HG03175 (cell line): ENCODE results near the gene STEAP3.

ENCODE experiments used
- ATAC-seq: cut with Tn5 transposase; IDR thresholded peaks from one replicate; pipeline ENCODE4 v1.9.1; 2021; ENCODE audit warnings: mild to moderate bottlenecking, moderate library complexity; ENCODE audit not compliant: unreplicated experiment

Gene STEAP3, protein sequence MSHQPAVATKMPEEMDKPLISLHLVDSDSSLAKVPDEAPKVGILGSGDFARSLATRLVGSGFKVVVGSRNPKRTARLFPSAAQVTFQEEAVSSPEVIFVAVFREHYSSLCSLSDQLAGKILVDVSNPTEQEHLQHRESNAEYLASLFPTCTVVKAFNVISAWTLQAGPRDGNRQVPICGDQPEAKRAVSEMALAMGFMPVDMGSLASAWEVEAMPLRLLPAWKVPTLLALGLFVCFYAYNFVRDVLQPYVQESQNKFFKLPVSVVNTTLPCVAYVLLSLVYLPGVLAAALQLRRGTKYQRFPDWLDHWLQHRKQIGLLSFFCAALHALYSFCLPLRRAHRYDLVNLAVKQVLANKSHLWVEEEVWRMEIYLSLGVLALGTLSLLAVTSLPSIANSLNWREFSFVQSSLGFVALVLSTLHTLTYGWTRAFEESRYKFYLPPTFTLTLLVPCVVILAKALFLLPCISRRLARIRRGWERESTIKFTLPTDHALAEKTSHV

DNA sequence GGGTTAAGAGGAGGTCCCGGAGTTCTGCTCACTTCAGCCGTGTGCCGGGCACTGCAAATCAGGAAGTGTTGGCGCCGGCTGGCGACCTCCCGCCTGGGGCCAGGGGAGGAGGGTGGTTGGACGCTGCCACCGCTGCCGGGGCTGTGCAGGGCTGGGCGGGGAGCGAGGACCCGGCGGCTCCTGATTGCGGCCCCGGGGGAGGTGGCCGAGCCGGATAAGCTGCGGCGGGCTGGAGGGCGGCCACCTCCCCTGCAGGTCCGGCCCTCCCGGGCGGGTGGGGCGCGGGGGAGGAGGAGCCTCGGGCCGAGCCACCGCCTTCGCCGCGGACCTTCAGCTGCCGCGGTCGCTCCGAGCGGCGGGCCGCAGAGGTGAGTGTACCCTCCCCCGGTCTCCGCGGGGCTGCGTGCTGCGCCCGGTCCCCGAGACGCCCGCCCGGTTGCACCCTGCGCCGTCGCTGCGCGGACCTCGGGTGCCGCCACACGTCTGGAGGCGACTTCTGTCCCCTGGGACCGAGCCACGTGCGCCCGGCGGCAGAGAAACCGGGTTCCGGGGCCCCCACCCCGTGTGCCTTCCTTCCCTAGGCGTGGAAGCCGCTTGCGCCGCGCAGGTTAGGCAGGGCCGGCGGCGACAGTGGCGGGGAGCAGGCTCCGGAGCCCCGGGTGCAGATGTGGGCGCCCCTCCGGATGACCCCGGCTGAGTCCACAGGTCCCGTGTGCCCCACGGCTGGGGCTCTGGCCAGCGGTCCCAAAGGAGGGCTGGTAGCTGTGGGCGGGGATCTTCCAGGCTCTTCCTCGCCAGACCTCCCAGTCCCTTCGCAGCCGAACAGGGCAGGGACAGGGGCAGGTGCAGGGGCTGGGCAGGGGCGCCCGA is at the start of gene STEAP3:
TSS of gene STEAP3 (plus strand) at position 314 of the 870 bp plus-strand sequence. CDS start 7,179 bp downstream, outside the sequence.
- ATAC-seq: peak; percentile 75

DNA sequence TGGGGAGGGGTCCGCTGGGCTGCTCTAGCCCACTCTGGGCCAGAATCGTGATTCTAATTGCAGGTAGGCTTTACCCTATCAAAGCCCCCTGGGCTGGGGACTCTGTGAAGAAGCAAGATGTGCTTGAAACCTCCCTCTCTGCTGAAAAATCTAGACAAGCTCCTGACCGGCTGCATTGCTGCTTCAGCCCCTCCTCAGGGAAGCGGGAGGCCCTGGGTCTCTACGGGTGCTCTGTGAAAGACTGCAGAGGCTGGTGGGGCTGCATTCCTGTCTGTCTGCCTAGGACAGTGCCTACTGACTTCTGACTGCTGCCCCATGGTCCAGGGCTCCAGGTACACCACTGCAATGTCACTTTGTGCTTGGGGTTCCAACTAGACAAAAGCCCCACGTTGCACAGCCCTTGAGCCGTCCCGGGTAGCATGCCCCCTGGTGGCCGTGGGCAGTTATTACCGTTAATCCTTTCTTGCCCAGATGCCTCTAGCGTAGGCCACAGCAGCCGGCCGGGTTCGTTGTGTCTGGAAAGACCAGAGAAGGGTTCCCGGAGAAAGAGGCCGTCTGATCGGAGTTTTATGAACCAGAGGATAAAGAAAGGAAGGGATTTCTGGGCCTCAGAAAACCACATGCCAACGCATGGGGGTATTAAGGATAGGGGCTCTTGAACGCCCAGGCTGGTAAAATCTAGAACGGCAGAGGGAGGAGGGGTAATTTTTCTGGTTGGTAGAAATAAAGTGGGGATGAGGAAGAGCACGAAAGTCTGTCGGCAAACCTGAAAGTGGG is 49.2 kb upstream of the STEAP3 start:
- ATAC-seq: peak; percentile 81

DNA sequence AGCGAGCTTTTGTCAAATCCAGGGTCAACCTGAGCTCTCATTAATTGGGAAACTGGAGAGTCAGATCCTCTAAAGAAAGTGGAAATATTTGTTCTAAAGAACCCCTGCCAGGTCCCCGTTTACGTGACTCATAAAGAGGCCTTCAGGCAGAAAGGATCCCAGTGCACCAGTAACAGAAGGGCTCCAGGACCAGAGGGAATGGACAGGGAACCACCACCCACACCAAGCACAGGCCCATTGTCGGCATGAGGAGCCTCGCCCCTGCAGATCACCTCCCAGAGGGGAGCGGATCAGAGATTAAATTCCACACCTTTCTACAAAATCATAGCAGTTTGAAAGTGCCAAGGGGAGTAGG is 48.7 kb upstream of the STEAP3 start:
- no peak for ATAC-seq

DNA sequence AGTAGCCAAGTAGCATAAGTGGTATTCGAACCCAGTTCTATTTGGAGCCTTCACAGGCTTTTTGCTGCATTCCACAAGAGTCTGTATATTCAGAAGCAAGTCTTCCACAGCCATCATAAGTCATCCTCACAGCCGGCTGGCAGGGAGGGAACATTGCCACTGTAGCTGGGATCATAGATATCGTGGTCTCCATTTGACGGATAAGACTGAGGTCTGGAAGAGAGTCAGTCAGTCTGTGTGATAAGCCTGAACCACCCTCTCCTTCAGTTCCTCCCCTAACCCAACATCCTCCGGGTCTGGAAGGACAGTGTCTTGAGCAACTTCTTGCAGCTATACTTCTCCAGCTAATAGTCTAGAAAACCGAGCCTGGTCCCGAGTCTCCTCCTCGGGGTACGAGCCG is 48.1 kb upstream of the STEAP3 start:
- no peak for ATAC-seq

DNA sequence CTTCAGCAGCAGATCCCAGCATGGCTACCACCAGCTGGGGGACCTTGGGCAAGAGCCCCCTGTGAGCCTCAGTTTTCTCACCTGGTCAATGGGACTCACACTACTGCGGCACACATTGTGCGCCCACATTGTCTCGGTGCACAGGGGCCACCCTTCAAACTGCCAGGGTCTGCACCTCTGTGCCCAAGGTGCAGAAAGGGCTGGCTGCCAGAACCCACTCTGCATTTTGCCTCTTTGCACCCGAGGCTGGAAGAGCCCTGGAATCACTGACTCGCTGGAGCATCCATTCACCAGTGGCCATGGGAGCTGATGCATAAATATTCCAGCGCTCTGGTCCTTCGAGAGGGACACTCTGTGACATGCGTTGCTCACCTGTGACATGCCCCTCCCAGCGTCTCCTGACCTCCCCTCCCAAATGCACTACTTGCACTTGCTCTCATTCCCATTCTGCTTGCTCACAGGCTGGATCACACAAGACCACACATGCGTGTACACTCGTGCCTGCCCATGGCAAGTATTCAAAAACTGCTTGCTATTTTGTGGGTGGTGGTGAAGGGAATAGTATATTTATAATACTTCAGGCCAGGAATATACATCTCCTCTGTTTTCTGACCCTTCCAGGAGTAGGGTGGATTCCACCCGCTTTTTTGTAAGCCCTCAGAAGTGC is 46.3 kb upstream of the STEAP3 start:
- ATAC-seq: no peak

DNA sequence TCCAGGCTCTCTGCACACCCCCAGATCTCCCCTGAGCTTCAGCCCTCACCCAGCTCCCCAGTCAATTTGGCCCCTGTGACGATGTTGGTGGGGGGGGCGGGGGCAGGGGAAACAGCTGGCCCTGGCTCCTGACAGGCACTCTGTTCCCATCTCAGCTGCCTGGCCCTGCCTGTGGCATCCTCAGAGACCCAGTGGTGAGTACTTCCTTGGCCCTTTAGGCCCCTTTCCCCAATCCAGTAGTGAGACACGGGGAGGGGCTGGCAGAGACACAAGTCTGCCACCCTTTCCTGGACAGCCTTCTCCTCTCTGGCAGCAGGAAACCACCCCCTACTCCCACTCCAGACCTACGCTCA is 45.8 kb upstream of the STEAP3 start:
- no peak for ATAC-seq

DNA sequence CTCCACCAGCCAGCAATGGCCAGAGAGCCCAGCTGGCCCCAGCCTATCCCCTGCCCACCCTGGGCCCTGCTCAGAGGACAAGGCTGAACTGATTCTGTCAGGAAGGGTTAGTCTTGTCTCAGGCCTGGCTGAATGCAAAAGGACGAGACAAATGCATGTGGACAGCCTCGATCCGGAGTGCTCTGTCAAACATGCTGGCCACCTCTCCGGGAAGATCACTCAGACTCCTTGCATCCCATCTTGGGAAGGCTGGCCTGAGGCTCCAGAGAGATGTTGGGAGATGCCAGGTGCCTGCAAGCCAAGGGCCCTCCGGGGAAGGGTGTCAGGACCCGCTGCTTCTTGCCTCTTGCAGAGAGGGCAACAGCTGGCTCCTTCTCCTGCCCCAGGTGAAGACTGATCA is 44.9 kb upstream of the STEAP3 start:
- no peak for ATAC-seq

DNA sequence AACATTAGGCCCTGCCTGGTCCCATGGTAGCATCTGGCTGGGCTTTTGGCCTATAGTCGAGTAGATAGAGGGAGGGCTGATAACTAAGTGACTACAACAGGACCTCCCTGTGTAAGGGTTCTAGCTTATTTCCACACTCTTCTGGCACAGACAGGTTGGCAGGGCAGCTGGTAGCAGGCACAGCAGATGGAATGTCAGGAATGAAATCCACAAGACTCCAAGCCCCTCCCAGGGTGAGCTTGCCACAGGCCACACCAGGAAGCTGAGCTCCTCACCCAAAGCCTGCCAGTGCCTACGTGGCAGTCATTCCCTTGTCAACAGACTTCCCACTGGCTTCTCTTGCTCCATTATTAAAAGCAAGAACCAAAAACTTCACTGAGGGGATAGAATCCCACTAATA is 44.4 kb upstream of the STEAP3 start:
- ATAC-seq: no peak

DNA sequence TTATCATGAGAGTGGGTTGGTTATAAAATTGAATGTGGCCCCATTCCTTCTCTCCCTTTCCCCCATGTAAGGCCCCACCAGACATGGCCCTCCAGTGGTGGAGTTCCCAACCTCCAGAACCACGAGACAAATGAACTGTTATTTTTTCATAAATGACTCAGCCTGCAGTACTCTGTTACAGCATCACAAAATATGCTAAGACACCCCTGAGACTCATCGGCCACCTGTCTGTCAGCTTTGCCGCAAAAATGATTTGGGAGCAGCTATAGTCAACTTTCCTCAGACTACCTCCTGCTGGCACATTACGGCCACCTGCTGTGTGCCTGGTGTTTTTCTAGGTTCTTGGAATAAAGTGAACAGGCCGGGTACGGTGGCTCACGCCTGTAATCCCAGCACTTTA is 43.6 kb upstream of the STEAP3 start:
- ATAC-seq: no peak

DNA sequence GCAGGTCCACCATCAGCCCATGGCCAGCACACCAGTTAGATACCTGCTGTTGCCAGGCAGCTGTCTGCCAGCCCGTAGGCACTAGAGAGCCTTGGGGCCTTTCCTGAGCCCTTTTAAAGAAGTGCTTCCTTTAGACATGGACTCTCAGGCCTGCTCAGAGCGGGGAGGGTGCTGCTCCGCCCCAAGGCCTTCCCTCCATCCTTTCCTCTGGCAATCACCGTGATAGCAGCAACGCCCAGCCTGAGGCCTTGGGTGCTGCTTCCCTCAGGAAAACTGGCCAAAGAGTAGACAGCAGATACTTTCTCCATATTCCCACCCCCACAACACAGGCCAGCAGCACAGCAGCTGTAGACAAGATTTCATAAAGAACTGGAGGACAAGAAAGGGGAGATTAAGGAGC is 42.7 kb upstream of the STEAP3 start:
- ATAC-seq: no peak

DNA sequence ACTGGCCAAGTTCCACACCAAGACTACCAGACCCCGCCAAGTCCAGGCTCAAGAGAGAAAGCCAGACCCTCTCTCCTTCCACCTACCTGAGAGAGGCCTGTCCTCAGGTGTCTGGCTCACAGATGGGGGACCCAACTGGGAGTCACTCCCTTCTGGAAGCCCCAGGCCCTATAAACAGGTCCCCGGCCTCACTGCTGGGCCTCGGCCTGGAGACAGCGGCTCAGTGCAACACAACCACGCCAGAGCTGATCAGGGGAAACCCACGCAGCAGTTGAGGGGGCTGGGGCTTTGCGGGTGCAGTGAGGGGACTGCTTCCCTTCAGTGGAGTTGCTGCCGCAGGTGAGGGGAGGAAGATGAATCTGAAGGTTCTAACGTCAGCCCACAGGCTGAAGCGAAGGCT is 42.2 kb upstream of the STEAP3 start:
- no peak for ATAC-seq

DNA sequence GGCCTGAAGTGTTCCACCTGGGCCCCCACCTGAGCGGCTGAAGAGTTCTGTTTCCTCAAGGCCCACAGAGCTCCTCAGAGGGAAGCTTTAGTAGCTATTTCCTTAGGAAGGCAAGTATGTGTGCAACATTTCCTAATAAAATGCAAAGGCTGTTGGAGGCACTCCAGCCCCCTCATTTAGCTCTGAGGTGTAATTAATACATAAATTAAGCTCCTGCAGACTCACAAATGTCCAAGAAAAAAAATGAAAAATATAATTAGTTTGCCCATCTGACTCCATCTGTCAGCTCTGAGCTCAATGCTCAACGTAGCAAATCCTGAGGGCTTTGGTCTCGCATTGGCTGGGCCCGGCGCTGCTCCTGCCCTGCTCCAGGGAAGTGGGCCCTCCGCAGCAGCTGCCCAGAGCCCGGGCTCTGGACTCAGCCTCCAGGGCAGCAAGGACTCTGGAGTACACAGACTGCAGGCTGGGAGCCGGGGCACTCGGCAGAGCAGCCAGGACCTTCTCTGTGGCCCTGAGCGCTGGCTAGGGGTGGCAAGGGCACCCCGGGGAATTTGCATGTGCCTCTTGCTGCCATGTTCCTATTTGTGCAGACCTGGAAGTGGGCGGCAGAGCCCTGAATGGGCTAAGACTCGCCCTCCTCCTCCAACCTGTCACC is 41.7 kb upstream of the STEAP3 start:
- ATAC-seq: no peak

DNA sequence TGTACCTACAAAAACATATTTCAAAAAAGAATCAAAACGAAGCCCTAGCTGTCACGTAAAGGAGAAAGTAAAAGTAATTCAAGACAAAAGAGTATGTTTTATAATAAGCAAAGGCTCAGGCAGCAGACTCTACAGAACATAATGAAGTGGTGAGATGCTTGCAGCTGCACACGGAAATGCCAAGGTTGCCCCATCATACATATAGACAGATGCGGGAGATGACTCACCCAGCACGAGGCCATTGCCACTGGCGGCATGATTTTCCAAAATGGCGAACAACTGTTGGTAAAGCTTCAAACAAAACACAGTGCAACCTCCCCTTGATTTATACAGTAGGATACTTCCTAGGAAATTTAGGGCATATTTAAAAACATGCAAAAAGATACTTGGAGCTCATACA is 39.1 kb upstream of the STEAP3 start:
- ATAC-seq: no peak

DNA sequence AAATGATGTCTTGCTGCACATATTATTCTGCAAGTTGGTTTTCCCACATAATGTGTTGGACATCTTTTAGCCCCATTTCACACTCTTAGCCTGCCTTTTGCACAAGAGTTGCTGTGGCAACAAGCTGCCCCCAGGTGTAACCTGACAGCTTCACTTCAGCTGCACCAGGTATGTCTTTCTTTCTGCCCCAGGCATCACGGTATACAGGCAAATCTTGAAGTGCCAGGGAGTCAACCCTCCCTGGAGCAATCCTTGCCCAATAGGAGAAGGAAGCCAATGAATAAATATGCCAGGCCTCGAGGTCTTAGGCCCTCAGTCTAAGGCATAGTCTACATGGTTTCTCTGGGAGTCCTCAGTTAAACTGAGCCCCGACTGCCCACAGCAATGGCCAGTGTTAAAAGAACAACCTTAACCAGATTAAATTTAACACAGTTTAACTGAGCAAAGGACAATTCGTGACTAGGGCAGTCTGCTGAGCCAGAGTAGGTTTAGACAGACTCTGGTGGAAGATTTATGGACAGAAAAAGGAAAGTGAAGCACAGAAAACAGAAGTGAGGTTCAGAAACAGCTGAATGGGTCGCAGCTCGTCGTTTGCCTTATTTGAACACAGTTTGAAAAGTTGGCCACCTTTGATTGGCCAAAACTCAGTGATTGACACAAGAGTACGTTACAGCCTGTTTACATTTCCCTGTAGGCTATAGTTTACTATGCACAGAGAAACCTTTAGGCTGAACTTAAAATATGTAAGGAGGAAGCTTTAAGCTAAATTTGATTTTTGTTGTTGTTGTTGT is 33.1 kb upstream of the STEAP3 start:
- ATAC-seq: no peak

DNA sequence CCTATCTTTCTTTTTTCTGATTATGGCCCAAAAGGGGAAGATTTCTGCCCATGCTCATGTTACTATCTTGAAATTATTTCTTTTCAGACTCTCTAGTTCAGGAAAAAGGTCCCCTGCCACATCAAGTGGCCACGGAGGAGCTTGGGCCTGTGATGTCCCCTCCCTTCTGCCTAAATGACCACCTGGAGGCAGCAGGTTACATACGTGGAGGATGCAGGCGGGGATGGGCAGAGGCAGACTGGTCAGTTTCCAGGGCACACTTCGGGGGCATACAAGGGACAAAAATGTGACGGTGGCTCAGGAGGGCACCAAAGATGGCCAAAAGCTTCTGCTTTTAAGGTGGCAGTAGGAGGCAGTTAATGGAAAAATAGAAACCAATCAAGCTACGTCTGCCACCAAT is 30.7 kb upstream of the STEAP3 start:
- no peak for ATAC-seq

DNA sequence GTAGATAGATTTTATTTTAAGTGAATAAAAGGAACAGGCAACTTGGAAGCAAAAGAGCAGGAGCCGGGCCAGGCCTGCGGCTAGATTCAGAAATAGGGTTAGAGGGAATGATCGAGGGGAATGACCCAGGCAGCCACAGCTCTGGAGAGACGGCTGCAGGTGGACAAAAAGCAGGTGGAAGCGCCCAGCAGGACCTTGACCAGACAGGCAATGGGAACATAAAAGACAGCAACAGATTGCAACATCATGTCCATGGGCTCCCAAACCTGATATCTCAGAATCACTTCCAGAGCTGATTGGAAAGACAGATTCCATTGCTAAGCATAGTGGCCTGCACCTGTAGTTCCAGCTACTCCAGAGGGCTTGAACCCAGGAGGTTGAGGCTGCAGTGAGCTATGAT is 28.6 kb upstream of the STEAP3 start:
- ATAC-seq: no peak

DNA sequence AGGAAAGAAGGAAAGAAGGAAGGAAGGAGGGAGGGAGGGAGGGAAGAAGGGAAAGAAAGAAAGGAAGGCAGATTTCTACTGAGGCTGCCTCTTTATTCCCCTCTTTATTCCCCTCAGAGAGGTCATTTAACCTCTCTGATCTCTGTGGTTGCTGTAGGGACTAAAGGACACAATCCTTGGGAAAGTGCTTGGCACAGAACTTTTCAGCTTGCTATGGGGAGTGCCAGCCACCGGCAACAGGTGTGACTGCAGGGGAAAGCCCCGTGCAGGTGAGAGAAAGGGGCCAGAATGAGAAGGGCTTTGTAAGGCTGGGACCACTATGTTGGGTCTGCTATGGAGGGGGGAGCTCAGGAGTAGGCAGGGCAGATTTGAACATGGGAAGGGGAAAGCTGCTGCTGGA is 27.7 kb upstream of the STEAP3 start:
- no peak for ATAC-seq

DNA sequence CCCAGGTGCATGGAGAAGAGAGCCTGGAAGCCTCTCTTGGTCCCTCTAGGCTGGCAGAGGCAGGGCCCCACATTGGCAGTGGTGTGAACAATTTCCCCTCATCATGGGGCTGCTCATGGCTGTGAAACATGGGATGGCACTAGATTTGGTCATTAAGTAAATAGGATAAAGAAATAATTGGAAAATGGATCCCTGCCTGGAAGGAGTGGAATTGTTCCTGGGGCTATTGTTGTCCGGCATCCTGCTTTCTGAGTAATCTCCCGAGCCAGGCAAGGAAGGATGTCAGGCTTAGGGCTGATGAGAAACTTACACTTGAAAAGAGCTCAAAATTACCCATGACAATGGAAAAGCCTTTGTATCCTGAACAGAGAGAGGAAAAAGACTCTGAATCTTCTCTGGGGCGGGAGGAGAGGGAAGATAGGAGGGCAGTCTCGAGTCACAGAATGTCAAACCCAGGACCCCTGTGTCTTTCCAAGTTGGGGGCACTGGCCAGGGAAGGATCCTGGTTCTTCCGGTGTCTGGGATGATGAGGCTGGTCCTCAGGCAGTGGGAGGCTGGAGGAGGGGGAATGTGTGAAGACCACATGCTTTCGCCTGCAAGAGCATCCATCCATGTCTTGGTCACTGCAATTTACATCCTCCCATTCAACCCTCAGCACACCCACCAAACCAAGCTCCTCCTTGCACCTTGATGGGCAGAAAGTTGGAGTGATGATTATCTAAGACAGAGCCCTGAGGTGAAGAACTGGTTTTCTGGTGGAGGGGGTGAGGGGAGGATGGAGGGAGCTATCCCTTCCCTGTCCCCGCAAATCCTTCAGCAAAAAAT is 27.1 kb upstream of the STEAP3 start:
- ATAC-seq: no peak

DNA sequence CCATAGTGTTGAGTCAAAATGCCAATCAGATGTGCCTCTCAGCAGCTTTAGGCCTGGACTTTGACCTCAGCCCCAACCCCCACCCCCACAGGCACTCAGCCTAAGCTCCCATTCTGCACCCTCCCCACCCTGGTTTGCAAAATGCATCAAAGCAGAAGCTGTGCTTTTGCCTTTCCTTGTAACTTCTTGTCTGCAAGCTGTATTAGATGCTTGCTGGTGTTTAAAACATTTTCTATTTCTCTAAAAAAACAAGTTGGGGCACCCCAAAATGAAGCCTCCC is 26.6 kb upstream of the STEAP3 start:
- ATAC-seq: no peak
